Stomach (tissue), 4 donors: Measurements from ENCODE around the gene ARID4B.
"Not testable (repeated sequence)": the region's sequence is repeated elsewhere in the genome, so short reads cannot be mapped to it uniquely, and the experiment has no call there.

ENCODE experiments used
- POLR2A ChIP-seq, 4 donors: fragments of 450-650 bp; IDR thresholded peaks; one replicate each; pipeline ENCODE4 v1.6.1; 2016; ENCODE audit warnings: antibody characterized with exemption in 4 of 4, control low read depth in 2 of 4, mild to moderate bottlenecking in 1 of 4, moderate library complexity in 1 of 4
- POLR2AphosphoS5 ChIP-seq, 3 donors: sonication (generic); formaldehyde crosslinking; IDR thresholded peaks; one replicate each; pipeline ENCODE4 v1.6.1; 2016; ENCODE audit warnings: antibody characterized with exemption in 3 of 3

DNA sequence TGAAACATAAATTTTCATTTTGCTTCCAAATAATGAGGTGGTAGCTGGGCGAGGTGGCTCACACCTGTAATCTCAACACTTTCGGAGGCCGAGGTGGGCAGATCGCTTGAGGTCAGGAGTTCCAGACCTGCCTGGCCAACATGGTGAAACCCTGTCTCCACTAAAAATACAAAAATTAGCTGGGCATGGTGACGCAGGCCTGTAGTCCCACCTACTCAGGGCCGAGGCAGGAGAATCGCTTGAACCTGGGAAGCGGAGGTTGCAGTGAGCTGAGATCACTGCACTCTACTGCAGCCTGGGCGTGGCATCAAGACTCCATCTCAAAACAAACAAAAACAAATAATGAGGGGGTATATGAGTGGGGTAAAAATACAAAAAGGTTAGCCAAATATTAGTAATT, 168.0 kb downstream of the ARID4B start:
- not testable (repeated sequence) for TF ChIP-seq POLR2A, POLR2AphosphoS5 (IDR thresholded peaks at IDR 0.05)
